Stimulated activated CD4-positive, alpha-beta T cell treated with anti-CD3 and anti-CD28 coated beads, Interleukin-1b, Interleukin-23, amount 100 ng/mL, for 4 hours (primary cell): ENCODE data around the gene PTPN9.

Experiments used
- DNase-seq, 2 donors: peaks; one replicate each; pipeline ENCODE4 v3.0.0-alpha.2; 2020; ENCODE audit warnings: low read depth in 2 of 2

PTPN9 gene

DNA sequence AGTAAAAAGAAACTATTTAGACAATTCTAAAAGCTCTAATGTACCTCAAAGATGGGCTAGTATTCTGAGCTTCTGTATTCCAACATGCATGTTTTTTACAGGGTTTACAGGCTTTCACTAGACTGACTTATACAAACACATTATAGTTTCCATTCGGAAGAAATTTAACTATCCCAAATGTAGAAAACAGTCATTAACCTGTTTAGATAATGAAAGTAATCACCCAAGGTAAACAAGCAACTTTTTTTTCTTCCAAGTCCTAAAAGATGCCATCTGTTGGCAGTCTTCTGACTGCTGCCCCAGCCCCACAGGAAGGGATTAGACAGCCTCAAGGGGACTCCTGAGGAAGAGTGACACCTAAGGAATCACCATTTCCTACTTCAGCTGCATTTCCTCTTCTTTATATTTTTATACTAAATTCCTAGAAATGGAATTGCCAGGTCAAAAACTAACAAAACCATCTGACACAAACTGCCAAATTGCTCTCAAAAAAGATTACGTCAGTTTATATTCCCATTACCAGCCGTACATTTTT lies 153.1 kb downstream of the PTPN9 start:
- no peak for DNase-seq

DNA sequence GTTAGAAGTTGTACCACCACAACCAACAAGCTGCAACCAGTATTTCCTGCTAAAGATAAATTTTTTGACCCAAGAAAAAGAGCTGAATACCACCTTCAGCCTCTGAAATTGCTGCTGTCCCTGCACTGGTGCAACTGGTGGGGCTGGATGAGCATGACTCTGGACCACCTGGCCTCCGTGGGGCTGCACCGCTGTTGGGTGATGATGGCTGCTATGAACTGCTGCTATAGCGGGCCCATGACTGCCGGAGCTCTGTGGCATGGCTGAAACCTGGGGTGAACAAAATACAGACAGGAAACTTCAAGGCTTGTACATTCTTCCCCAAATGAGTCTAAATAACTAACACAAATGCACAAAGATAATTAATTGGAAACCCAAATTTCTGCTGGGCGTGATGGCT lies 156.6 kb downstream of the PTPN9 start:
- no peak for DNase-seq

DNA sequence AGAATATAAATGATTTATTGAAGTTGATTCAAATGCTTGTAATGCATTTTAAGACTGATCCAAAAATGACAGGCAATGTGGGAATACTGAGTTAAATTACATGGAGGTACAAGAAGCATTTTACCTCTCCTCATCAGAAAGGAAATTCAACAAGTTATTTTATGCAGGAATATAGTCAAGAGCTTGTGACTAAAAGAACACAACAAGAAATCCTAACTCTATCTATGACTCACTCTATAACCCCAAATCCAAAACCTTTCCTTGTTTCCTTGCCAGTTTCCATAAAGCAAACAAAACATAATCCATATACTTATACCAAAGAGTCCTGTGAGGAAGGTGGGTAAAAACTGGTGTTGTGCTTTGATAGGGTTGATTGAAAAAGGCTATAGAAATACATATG lies 158.4 kb downstream of the PTPN9 start:
- no peak for DNase-seq

DNA sequence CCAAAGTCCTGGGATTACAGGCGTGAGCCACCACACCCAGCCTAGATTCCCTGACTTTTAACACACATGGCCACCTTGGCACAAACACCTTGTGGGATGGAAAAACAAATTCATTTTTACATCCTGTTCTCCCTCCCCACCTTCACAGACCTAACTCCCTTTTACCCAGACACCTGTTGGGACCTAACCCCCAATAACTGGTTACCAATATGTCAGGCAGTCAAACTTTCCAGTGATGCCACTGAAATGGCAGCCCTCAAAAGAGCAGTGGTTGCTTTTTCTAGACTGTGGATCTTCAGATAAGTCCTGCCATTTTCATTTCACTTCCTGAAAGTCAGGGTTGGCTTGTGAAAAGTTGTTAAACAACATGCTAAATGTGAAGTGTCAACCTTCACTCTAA lies 162.5 kb downstream of the PTPN9 start:
- no peak for DNase-seq
